ENCODE measurements around the gene RAB40A. TPM values are rescaled to one million over a fixed set of nuclear protein-coding genes. Genes with fewer than 3 reads are reported as not detected.
"Not testable (repeated sequence)": the region's sequence is repeated elsewhere in the genome, so short reads cannot be mapped to it uniquely, and the experiment has no call there.

The RAB40A gene
- total RNA-seq, 1 experiment from 2014 or later, result 0.04 TPM

DNA sequence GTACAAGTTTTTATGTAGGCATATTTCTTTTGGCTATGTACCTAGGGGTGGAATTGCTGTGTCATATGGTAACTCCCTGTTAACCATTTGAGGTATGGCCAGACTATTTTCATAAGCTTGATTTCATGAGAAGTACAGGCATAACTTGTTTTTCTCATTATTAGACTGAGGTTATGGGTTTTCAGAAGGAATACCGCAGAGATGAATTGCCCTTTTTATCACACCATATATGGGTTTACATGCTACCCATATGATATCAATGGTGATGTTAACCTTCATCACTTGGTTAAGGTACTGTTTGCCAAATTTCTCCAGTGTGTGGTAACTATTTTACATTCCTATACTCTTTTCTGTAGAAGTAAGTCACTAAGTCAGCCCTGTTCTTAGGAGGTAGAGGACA lies 23.5 kb downstream of the RAB40A start:
- CTCF ChIA-PET, result no interaction called here
- no peaks in the 10 kb centered on the region for H3K9me3 ChIP-seq (ENCODE audit: low read length)
- no peaks in the 10 kb centered on the region for H3K27me3 ChIP-seq (ENCODE audit: low read length)
- no peaks in the 10 kb centered on the region for H3K79me2 ChIP-seq (ENCODE audit: low read length)
- no peaks in the 10 kb centered on the region for H3K36me3 ChIP-seq (ENCODE audit: low read depth, low read length)
- no peak overlapping the region for H3K9ac ChIP-seq (ENCODE audit: low read length)
- no peak overlapping the region for H3K27ac ChIP-seq (ENCODE audit: low read length)
- DNase-seq (peak; percentile 10), ATAC-seq (no peak)
- no TSS peak for BruUV-seq (replicated peaks)
- no peaks in the 10 kb centered on the region for H3F3A ChIP-seq (ENCODE audit: low read length, unreplicated experiment)
- intact Hi-C loops (cut with micrococcal nuclease), result no loop called here
- TF ChIP-seq EZH2phosphoT487 (IDR thresholded peaks at IDR 0.05; ENCODE audit: borderline replicate concordance, low read length), result no peak
- TF ChIP-seq, protein P1, sequence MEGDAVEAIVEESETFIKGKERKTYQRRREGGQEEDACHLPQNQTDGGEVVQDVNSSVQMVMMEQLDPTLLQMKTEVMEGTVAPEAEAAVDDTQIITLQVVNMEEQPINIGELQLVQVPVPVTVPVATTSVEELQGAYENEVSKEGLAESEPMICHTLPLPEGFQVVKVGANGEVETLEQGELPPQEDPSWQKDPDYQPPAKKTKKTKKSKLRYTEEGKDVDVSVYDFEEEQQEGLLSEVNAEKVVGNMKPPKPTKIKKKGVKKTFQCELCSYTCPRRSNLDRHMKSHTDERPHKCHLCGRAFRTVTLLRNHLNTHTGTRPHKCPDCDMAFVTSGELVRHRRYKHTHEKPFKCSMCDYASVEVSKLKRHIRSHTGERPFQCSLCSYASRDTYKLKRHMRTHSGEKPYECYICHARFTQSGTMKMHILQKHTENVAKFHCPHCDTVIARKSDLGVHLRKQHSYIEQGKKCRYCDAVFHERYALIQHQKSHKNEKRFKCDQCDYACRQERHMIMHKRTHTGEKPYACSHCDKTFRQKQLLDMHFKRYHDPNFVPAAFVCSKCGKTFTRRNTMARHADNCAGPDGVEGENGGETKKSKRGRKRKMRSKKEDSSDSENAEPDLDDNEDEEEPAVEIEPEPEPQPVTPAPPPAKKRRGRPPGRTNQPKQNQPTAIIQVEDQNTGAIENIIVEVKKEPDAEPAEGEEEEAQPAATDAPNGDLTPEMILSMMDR (conservative IDR thresholded peaks at IDR 0.05; ENCODE audit: low read depth, low read length), result no peak
- no peak for TF ChIP-seq EZH2 (IDR thresholded peaks at IDR 0.05; ENCODE audit: low read length, unreplicated experiment)
- no peak overlapping the region for H3K4me2 ChIP-seq (ENCODE audit: low read length)
- no peaks in the 10 kb centered on the region for H3K4me1 ChIP-seq (ENCODE audit: insufficient read depth, low read length)
- H4K20me1 ChIP-seq (ENCODE audit: low read length), result no peaks in the 10 kb centered on the region
- no peak overlapping the region for H2AFZ ChIP-seq (ENCODE audit: low read length)
- no peak overlapping the region for H3K4me3 ChIP-seq (ENCODE audit: low read length)
- no peaks in the 10 kb centered on the region for H3K9me2 ChIP-seq (replicated peaks; ENCODE audit: low read length)
- POLR2A ChIA-PET (ENCODE audit: unreplicated experiment), result no interaction called here

DNA sequence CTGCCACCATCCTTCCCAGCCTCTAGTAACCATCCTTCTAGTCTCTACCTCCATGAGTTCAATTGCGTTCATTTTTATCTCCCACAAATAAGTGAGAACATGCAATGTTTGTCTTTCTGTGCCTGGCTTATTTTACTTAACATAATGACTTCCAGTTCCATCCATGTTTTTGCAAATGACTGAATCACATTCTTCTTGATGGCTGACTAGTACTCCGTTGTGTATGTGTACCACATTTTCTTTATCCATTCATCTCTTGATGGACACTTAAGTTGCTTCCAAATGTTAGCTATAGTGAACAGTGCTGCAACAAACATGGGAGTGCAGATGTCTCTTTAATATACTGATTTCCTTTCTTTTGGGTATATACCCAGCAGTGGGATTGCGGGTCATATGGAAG lies 25.7 kb downstream of the RAB40A start:
- intact Hi-C loops (cut with micrococcal nuclease); ATAC-seq; H4K20me1 ChIP-seq (ENCODE audit: low read length); BruUV-seq (replicated peaks); H3K4me2 ChIP-seq (ENCODE audit: low read length); H3K27ac ChIP-seq (ENCODE audit: low read length); H3K9me2 ChIP-seq (replicated peaks; ENCODE audit: low read length); CTCF ChIA-PET; H3K9ac ChIP-seq (ENCODE audit: low read length); H3K9me3 ChIP-seq (ENCODE audit: low read length); POLR2A ChIA-PET (ENCODE audit: unreplicated experiment); DNase-seq; H3K79me2 ChIP-seq (ENCODE audit: low read length); H3K27me3 ChIP-seq (ENCODE audit: low read length); H3K4me1 ChIP-seq (ENCODE audit: insufficient read depth, low read length); H3F3A ChIP-seq (ENCODE audit: low read length, unreplicated experiment); H3K36me3 ChIP-seq (ENCODE audit: low read depth, low read length); H3K4me3 ChIP-seq (ENCODE audit: low read length); H2AFZ ChIP-seq (ENCODE audit: low read length): not testable (repeated sequence)

DNA sequence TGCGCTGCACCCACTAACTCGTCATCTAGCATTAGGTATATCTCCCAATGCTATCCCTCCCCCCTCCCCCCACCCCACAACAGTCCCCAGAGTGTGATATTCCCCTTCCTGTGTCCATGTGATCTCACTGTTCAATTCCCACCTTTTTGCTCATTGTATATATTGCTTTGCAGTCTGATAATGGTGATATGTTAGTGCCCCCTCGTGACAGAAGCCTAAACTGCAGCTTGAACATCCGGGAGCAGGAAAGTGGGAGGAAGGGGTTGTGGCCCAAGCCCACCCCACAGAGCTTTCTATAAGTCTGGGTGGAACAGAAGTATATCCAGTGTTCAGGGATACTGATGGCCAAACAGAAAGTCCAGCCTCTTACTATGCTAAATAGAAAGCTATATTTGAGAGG lies 29.6 kb downstream of the RAB40A start:
- H2AFZ ChIP-seq (ENCODE audit: low read length); H3K4me1 ChIP-seq (ENCODE audit: insufficient read depth, low read length); POLR2A ChIA-PET (ENCODE audit: unreplicated experiment); H3F3A ChIP-seq (ENCODE audit: low read length, unreplicated experiment); H3K36me3 ChIP-seq (ENCODE audit: low read depth, low read length); H3K79me2 ChIP-seq (ENCODE audit: low read length); BruUV-seq (replicated peaks); H3K27me3 ChIP-seq (ENCODE audit: low read length); H3K4me3 ChIP-seq (ENCODE audit: low read length); H3K9me2 ChIP-seq (replicated peaks; ENCODE audit: low read length); H3K9ac ChIP-seq (ENCODE audit: low read length); intact Hi-C loops (cut with micrococcal nuclease); H3K9me3 ChIP-seq (ENCODE audit: low read length); H3K4me2 ChIP-seq (ENCODE audit: low read length); H3K27ac ChIP-seq (ENCODE audit: low read length); H4K20me1 ChIP-seq (ENCODE audit: low read length): not testable (repeated sequence)
- TF ChIP-seq, protein P1 (conservative IDR thresholded peaks at IDR 0.05; ENCODE audit: low read depth, low read length), result peak; percentile 58
- DNase-seq (peak; percentile 59), ATAC-seq (peak; percentile 49)
- CTCF ChIA-PET, result interaction anchor here (0.6 kb wide), 2 partner anchors 184 to 343 kb away, joined by 3 read pairs; no protein-coding TSS in a partner anchor
